ENCODE data around the gene ZIC2. TPM values are rescaled to one million over a fixed set of nuclear protein-coding genes. Genes with fewer than 3 reads are reported as not detected.

Gene ZIC2
- total RNA-seq, 1 experiment from 2014 or later = 44.4 TPM

- no peak for TF ChIP-seq REST (IDR thresholded peaks at IDR 0.05; ENCODE audit: low read depth)
Observed at GRCh38 chr13:99976575-99976974, 5.0 kb upstream of the ZIC2 start (continued).

GRCh38 chr13:99977334-99977911, 4.2 kb upstream of the ZIC2 start:
- TF ChIP-seq EGR1 (IDR thresholded peaks at IDR 0.05; ENCODE audit: low read depth) (no peak), CTCF (IDR thresholded peaks at IDR 0.05 in 2 of 3, conservative IDR thresholded peaks at IDR 0.05 in 1 of 3; ENCODE audit: borderline replicate concordance in 1 of 3, insufficient read depth in 1 of 3, low read depth in 2 of 3, low read length in 2 of 3) (no peak), ATF3 (IDR thresholded peaks at IDR 0.05) (no peak), REST (IDR thresholded peaks at IDR 0.05; ENCODE audit: low read depth) (no peak), EZH2phosphoT487 (IDR thresholded peaks at IDR 0.05; ENCODE audit: borderline replicate concordance) (no peak), SP1 (IDR thresholded peaks at IDR 0.05; ENCODE audit: low read depth) (no peak), TCF7L2 (IDR thresholded peaks at IDR 0.05; ENCODE audit: borderline replicate concordance, extremely low read depth, insufficient read depth, insufficient read length) (no peak)
- Histone ChIP-seq H3K27ac (ENCODE audit: low read depth, low read length) (no peak overlapping the region), H3K27me3 (ENCODE audit: insufficient read depth, low read length) (no peaks in the 10 kb centered on the region), H3K9me2 (ENCODE audit: insufficient read depth) (no peaks in the 10 kb centered on the region), H3K9me3 (ENCODE audit: control insufficient read depth in 1 of 2, insufficient read depth in 1 of 2, low read depth in 1 of 2, low read length in 2 of 2) (no peaks in the 10 kb centered on the region), H3K4me2 (ENCODE audit: low read length) (no peak overlapping the region), H3K36me3 (ENCODE audit: control insufficient read depth in 1 of 2, insufficient read depth in 2 of 2, low read length in 2 of 2) (no peaks in the 10 kb centered on the region), H3K4me1 (ENCODE audit: control insufficient read depth in 1 of 2, insufficient read depth in 2 of 2, low read length in 2 of 2) (peaks cover 7 to 16% of the 10 kb centered on the region in 2 experiments), H2AFZ (ENCODE audit: low read depth, low read length, poor library complexity, severe bottlenecking) (no peak overlapping the region), H3K4me3 (replicated peaks in 1 of 2; ENCODE audit: low read depth in 1 of 2, low read length in 2 of 2) (no peak overlapping the region), H4K20me1 (ENCODE audit: insufficient read depth) (no peaks in the 10 kb centered on the region), H3K9ac (ENCODE audit: low read length) (no peak overlapping the region), H3K79me2 (ENCODE audit: insufficient read depth, low read length) (peaks cover 5% of the 10 kb centered on the region; the same call in 1 of the 2 replicates)
- BruUV-seq (replicated peaks) = no TSS peak
- RAD21 ChIA-PET (ENCODE audit: low non-redundant PET in 1 of 2, low total read pairs in 2 of 2, uncharacterized antibody in 2 of 2, unreplicated experiment in 2 of 2) = no interaction called here
- CTCF ChIA-PET = no interaction called here
- DNase-seq (ENCODE audit: low read depth, low spot score) = no peak
- intact Hi-C loops (cut with micrococcal nuclease) = no loop called here
- POLR2A ChIA-PET = no interaction called here
- ATAC-seq = no peak

All from HCT116 (cell line).